GM12864 (cell line): ENCODE results near the gene CDH6.

ENCODE experiments used
- DNase-seq: peaks from one replicate; pipeline ENCODE4 v3.0.0-alpha.2; 2011; ENCODE audit warnings: low read depth
- H3K4me3 ChIP-seq: 2 replicates; pipeline ENCODE4 v1.5.1; 2011; ENCODE audit warnings: mild to moderate bottlenecking, low read depth, low read length, control low read depth
- TF ChIP-seq, protein P1 (sequence below): IDR thresholded peaks from 2 replicates; pipeline ENCODE4 v1.5.1; 2011; ENCODE audit warnings: low read depth, mild to moderate bottlenecking, moderate library complexity, low read length, control low read depth, inconsistent platforms; ENCODE audit errors: missing control alignments

Gene CDH6

GRCh38 chr5:31273631-31274378, 80.3 kb downstream of the CDH6 start:
- no peak overlapping the region for H3K4me3 ChIP-seq
- no peak for DNase-seq
- TF ChIP-seq, protein P1, sequence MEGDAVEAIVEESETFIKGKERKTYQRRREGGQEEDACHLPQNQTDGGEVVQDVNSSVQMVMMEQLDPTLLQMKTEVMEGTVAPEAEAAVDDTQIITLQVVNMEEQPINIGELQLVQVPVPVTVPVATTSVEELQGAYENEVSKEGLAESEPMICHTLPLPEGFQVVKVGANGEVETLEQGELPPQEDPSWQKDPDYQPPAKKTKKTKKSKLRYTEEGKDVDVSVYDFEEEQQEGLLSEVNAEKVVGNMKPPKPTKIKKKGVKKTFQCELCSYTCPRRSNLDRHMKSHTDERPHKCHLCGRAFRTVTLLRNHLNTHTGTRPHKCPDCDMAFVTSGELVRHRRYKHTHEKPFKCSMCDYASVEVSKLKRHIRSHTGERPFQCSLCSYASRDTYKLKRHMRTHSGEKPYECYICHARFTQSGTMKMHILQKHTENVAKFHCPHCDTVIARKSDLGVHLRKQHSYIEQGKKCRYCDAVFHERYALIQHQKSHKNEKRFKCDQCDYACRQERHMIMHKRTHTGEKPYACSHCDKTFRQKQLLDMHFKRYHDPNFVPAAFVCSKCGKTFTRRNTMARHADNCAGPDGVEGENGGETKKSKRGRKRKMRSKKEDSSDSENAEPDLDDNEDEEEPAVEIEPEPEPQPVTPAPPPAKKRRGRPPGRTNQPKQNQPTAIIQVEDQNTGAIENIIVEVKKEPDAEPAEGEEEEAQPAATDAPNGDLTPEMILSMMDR = no peak

DNA sequence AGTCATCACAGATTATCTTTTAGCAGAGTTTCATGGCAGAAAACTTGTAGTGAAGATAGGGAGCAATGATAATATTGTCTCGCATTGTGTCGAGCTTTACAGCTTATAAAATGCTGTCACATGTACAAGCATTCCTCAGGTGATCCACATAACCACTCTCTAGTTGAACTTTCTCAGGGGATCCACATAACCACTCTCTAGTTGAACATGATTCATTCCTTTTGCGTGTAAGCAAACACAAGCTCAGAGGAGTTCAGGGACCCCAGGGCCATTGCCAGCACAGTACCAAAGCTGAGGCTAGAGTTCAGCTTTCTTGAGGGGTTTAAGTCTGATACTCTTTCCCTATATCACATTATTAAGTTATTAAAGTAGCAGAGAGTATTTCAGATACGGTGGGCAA, 86.7 kb downstream of the CDH6 start:
- no peak for DNase-seq
- no peak overlapping the region for H3K4me3 ChIP-seq
- TF ChIP-seq, protein P1 = no peak

DNA sequence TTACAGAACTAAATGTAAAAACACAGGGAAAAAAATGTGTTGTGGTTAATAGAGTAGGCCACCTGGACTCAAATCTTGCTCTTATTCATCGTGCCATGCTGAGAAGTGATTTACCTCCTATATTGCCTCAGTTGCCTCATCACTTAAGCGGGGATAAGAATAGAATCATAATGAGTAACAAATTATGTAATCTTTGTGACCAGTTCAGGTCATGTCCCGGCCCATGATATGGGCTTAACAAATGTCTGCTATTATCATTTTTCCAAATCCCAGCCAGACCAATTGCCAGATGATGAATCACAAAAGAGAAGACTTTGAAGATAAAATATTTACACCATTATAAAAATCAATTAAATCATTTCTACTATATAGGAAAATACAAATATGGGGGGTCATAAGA, 89.8 kb downstream of the CDH6 start:
- DNase-seq = no peak
- H3K4me3 ChIP-seq = no peak overlapping the region
- TF ChIP-seq, protein P1 = no peak

DNA sequence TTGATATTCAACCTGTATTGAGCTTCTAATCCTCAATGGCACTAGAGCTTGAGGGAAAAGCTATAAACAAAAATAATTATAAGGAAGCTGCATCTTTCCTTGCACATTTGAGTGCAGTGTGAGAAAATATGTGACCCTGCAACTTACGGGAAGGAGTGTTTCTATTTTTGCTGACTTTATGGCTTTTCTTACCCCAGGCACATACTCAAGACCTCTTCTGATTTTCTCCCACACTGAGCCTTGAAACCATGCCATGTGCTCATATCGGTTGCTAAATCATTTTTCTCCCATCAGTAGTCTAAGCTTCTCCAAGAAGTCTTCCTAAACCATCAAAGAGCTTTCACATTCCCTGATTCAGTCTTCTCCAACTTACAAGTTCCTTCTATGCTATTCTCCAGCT, 91.5 kb downstream of the CDH6 start:
- TF ChIP-seq, protein P1 = no peak
- DNase-seq = no peak
- no peak overlapping the region for H3K4me3 ChIP-seq

DNA sequence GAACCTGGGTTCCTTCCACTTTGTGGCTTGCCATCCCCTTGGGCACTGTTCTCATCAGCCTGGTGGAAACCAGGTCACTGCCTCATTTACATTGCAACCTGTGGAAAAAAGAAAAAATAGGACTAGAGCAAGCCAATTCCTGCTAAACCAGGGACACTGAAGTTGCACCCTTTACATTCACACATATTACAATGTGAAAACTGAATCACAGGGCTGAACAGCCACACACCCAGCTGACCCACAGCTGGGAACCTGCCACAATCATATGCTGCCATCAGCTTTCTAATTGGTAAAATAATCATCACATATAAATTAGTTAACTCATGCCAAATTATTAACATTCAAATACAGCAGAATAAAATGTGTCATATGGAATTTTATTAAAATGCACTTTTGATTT, 94.5 kb downstream of the CDH6 start:
- H3K4me3 ChIP-seq = no peak overlapping the region
- TF ChIP-seq, protein P1 = no peak
- DNase-seq = no peak

DNA sequence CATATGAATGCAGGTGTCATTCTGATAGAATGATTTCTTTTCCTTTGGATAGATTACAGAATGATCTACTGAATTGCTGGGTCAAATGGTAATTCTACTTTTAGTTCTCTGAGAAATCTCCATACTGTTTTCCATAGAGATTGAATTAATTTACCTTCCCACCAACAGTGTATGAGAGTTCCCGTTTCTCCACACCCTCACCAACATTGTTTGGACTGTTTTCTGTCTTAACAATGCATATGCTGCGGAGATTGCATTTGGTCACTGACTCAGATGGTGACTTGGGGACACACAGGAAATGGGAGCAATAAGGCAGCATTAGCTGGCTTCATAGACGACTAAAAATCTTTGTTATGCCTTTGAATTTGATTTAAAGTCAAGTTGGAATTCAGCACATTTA, 95.9 kb downstream of the CDH6 start:
- TF ChIP-seq, protein P1 = no peak
- DNase-seq = no peak
- H3K4me3 ChIP-seq = no peak overlapping the region

DNA sequence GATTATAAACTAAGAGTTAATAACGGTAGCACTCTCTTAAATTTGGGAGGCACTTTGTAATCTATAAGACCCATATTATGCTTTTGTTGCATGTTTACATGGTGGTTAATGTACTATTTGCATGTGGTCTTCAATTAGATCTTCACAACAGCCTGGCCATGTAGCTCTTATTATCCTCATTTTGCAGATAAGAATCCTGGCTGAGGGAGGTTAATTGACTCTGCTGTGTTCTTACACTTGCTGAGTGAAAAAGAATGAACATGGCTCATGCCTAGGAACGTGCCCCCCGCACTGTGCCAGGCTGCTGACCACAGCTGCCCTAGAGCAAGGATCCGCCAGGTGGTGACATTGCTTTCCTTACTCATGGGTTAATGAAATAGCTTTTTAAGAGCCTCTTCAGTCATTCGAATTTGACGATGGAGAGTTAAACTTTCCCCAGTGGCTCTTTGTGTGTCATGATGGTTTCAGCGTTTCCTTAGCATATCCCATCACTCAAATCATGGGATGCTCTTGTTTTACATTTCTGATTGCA, 97.9 kb downstream of the CDH6 start:
- H3K4me3 ChIP-seq = no peak overlapping the region
- TF ChIP-seq, protein P1 = no peak
- DNase-seq = no peak
